SK-N-SH (cell line): ENCODE results near the gene TMTC4. TPM values are rescaled to one million over a fixed set of nuclear protein-coding genes. Genes with fewer than 3 reads are reported as not detected.
A peak's percentile ranks its signal among the peaks of the same experiment; 100 is the strongest.

Experiments used
- CTCF ChIA-PET: fragments of 300-600, 350-600 bp; formaldehyde crosslinking; extraction: SDS; loops from one replicate; lab custom pipeline; 2021; lab: Yijun Ruan, JAX
- POLR2A ChIA-PET: fragments of 350-600 bp; sonication (Branson Sonifier 250); formaldehyde crosslinking; extraction: SDS; loops from one replicate; lab custom pipeline; 2020; ENCODE audit warnings: antibody characterized with exemption, inconsistent platforms; lab: Yijun Ruan, JAX
- DNase-seq: peaks from one replicate; pipeline ENCODE4 v3.0.0; 2012
- H2AFZ ChIP-seq: fragments of 200-600 bp; sonication (generic); 2 replicates; pipeline ENCODE4 v1.8.1; 2016; ENCODE audit warnings: antibody characterized with exemption, mild to moderate bottlenecking, low read depth
- H3F3A ChIP-seq: fragments of 200-600 bp; sonication (generic); replicated peaks from 2 replicates; pipeline ENCODE3; 2016; ENCODE audit warnings: antibody characterized with exemption, mild to moderate bottlenecking; ENCODE audit not compliant: insufficient read depth
- H3K27ac ChIP-seq, 2 experiments: fragments of 200-500 bp in 1 of 2; fragments of 200-600 bp in 1 of 2; sonication (Bioruptor generic) in 1 of 2; sonication (generic), shearing (Covaris generic) in 1 of 2; 2 replicates each; pipeline versions ENCODE4 v1.5.1 to v1.6.1; 2014 to 2016; ENCODE audit warnings: low read depth in 2 of 2, inconsistent platforms in 1 of 2, low read length in 1 of 2, mild to moderate bottlenecking in 1 of 2, mixed read lengths in 1 of 2
- H3K27me3 ChIP-seq: fragments of 200-600 bp; sonication (generic), shearing (Covaris generic); 2 replicates; pipeline ENCODE4 v1.6.1; 2016; ENCODE audit warnings: mixed run types; ENCODE audit not compliant: insufficient read depth
- H3K36me3 ChIP-seq, 2 experiments: fragments of 200-500 bp in 1 of 2; fragments of 200-600 bp in 1 of 2; sonication (Bioruptor generic) in 1 of 2; sonication (generic) in 1 of 2; replicated peaks in 1 of 2; 2 replicates each; pipeline versions ENCODE3 to v1.5.1; 2014 to 2016; ENCODE audit warnings: low read length in 1 of 2, mild to moderate bottlenecking in 1 of 2; ENCODE audit not compliant: insufficient read depth in 2 of 2, control insufficient read depth in 1 of 2
- H3K4me1 ChIP-seq, 2 experiments: fragments of 200-500 bp in 1 of 2; fragments of 200-600 bp in 1 of 2; sonication (Bioruptor generic) in 1 of 2; sonication (generic), shearing (Covaris generic) in 1 of 2; 2 replicates each; pipeline versions ENCODE4 v1.5.1 to v1.6.1; 2014 to 2016; ENCODE audit warnings: low read depth in 1 of 2, low read length in 1 of 2, mixed run types in 1 of 2; ENCODE audit not compliant: insufficient read depth in 2 of 2, control insufficient read depth in 1 of 2
- H3K4me2 ChIP-seq: fragments of 200-600 bp; sonication (generic), shearing (Covaris generic); 2 replicates; pipeline ENCODE4 v1.6.1; 2017; ENCODE audit warnings: mixed run types
- H3K4me3 ChIP-seq, 2 experiments: fragments of 200-500 bp in 1 of 2; fragments of 200-600 bp in 1 of 2; sonication (Bioruptor generic) in 1 of 2; sonication (generic), shearing (Covaris generic) in 1 of 2; 2 replicates each; pipeline versions ENCODE4 v1.5.1 to v1.8.1; 2014 to 2016; ENCODE audit warnings: low read depth in 2 of 2, inconsistent platforms in 1 of 2, low read length in 1 of 2, mild to moderate bottlenecking in 1 of 2, mixed read lengths in 1 of 2, moderate library complexity in 1 of 2
- H3K79me2 ChIP-seq: fragments of 200-600 bp; sonication (generic); 2 replicates; pipeline ENCODE4 v1.8.1; 2017; ENCODE audit warnings: mild to moderate bottlenecking; ENCODE audit not compliant: insufficient read depth
- H3K9ac ChIP-seq: fragments of 200-600 bp; sonication (generic); 2 replicates; pipeline ENCODE4 v1.6.1; 2017; ENCODE audit warnings: mixed run types
- H3K9me2 ChIP-seq: fragments of 200-600 bp; sonication (generic); 2 replicates; pipeline ENCODE4 v1.6.1; 2017; ENCODE audit warnings: mixed run types
- H3K9me3 ChIP-seq: fragments of 200-600 bp; sonication (generic); 2 replicates; pipeline ENCODE4 v1.6.1; 2017; ENCODE audit warnings: mixed run types, mild to moderate bottlenecking, moderate library complexity
- H4K20me1 ChIP-seq: fragments of 200-600 bp; sonication (generic); 2 replicates; pipeline ENCODE4 v1.6.1; 2017; ENCODE audit warnings: mild to moderate bottlenecking, mixed run types; ENCODE audit not compliant: insufficient read depth
- CHD2 ChIP-seq: fragments of 150-350 bp; IDR thresholded peaks from 2 replicates; pipeline ENCODE4 v1.6.1; 2018; ENCODE audit warnings: low read length; ENCODE audit not compliant: partially characterized antibody
- ELF1 ChIP-seq: IDR thresholded peaks from 2 replicates; pipeline ENCODE4 v1.4.0; 2012
- EP300 ChIP-seq, 2 experiments: IDR thresholded peaks; 2 replicates each; pipeline versions ENCODE4 v1.4.0 to v1.6.1; 2012; ENCODE audit warnings: borderline replicate concordance in 1 of 2, low read depth in 1 of 2, low read length in 1 of 2
- EZH2phosphoT487 ChIP-seq: fragments of 200-600 bp; sonication (generic); IDR thresholded peaks from 2 replicates; pipeline ENCODE4 v1.6.1; 2017; ENCODE audit warnings: low read depth, mixed run types, mild to moderate bottlenecking, antibody characterized with exemption, moderate library complexity, borderline replicate concordance
- FOSL2 ChIP-seq: IDR thresholded peaks from 2 replicates; pipeline ENCODE4 v1.4.0; 2012; ENCODE audit warnings: low read depth, mild to moderate bottlenecking, moderate library complexity, borderline replicate concordance
- FOXM1 ChIP-seq: IDR thresholded peaks from 2 replicates; pipeline ENCODE4 v1.4.0; 2012; ENCODE audit warnings: low read depth, mild to moderate bottlenecking
- GATA2 ChIP-seq: sonication (generic); formaldehyde crosslinking; IDR thresholded peaks from 2 replicates; pipeline ENCODE4 v1.5.0; 2020; ENCODE audit warnings: mild to moderate bottlenecking, missing genetic modification reagents
- MEF2A ChIP-seq: IDR thresholded peaks from 2 replicates; pipeline ENCODE4 v1.4.0; 2012; ENCODE audit warnings: low read depth, borderline replicate concordance
- MXI1 ChIP-seq: IDR thresholded peaks from 2 replicates; pipeline ENCODE4 v1.6.1; 2012; ENCODE audit warnings: mild to moderate bottlenecking, low read depth, low read length, improper control_type of control experiment
- NFIC ChIP-seq: IDR thresholded peaks from 2 replicates; pipeline ENCODE4 v1.4.0; 2012; ENCODE audit warnings: borderline replicate concordance
- NRF1 ChIP-seq: IDR thresholded peaks from 2 replicates; pipeline ENCODE4 v1.6.1; 2012; ENCODE audit warnings: low read depth, mild to moderate bottlenecking, low read length
- POLR2AphosphoS5 ChIP-seq: IDR thresholded peaks from 2 replicates; pipeline ENCODE4 v1.6.1; 2012; ENCODE audit warnings: low read depth, low read length
- RFX5 ChIP-seq: IDR thresholded peaks from 2 replicates; pipeline ENCODE4 v1.6.1; 2012; ENCODE audit warnings: mild to moderate bottlenecking, improper control_type of control experiment, low read length
- YY1 ChIP-seq: IDR thresholded peaks from 2 replicates; pipeline ENCODE4 v1.4.0; 2012; ENCODE audit warnings: low read depth, mild to moderate bottlenecking
- WGBS: methylation state at CpG from one replicate; pipeline ENCODE4 v1.1.6; 2017; ENCODE audit warnings: low lambda C conversion rate; 5-methylcytosine and 5-hydroxymethylcytosine counted together
- polyA plus RNA-seq, 3 experiments: library from polyadenylated mRNA; depleted of rRNA; stranded (reverse); fragments of >200 nt; gene quantifications; 2 replicates each; pipeline ENCODE4 v1.2.3, GENCODE V29; 2012
- TF ChIP-seq, protein P1 (sequence below): fragments of 200-600 bp; sonication (generic); IDR thresholded peaks from 2 replicates; pipeline ENCODE4 v1.6.1; 2017; ENCODE audit warnings: antibody characterized with exemption, mild to moderate bottlenecking, moderate library complexity
- TF ChIP-seq, protein P2 (sequence below): IDR thresholded peaks from 2 replicates; pipeline ENCODE4 v1.4.0; 2012; ENCODE audit warnings: low read depth, borderline replicate concordance
- TF ChIP-seq, protein P3 (sequence below): IDR thresholded peaks from 2 replicates; pipeline ENCODE4; 2012
- TF ChIP-seq, protein P4 (sequence below): IDR thresholded peaks from 2 replicates; pipeline ENCODE4 v1.6.1; 2012; ENCODE audit warnings: mild to moderate bottlenecking, low read depth, low read length, moderate library complexity
- TF ChIP-seq, protein P5 (sequence below): IDR thresholded peaks from 2 replicates; pipeline ENCODE4 v1.4.0; 2012; ENCODE audit warnings: low read depth
- TF ChIP-seq, protein P6 (sequence below): fragments of 150-350 bp; IDR thresholded peaks from 2 replicates; pipeline ENCODE4 v1.6.1; 2016; ENCODE audit warnings: mild to moderate bottlenecking, low read depth, low read length
- TF ChIP-seq, protein P7 (sequence below): fragments of 150-350 bp; IDR thresholded peaks from 2 replicates; pipeline ENCODE4 v1.6.1; 2017; ENCODE audit warnings: antibody characterized with exemption, low read length, low read depth, borderline replicate concordance

The TMTC4 gene
- polyA plus RNA-seq, 1 of the 3 experiments (the other 2 are of a cell fraction), result 22.3 TPM

DNA sequence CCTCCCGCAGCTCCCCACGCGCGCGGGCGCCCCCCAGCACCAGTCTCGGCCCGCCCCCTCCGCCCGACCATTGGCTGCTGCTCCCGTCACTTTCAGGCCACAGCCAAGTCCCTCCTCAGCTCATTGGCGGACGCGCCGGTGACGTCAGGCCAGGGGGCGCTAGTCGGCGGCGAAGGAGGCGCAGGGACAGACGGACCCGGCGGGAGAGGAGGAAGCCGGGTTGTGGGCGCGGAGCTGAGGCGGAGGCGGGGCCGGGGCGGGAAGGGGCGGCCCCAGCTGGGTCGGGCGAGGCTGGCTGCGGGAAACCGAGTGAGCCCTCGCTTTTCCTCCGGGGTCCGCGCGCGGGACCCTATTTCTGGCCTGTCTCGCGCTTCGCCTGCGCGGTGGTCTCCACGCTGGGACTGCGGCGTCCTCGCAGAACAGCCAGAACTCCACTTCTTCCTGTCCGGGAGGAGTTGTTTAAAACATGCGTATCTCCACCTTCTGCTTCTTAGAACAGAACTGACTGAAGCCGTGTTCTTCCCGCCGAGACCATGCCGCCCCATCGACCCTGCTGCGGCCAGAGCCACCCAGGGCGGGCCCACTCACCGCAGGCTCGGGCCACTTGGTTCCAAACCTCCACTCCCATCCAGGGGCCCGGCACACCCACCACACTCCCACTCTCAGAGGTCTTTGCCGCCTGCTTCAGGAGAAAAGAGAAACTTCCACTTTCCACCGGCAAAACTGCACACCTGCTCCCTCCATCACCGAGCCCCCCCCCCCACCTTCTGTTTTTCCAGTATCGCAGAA, 471 bp upstream of the TMTC4 start:
- H3K4me3 ChIP-seq, result peak overlapping the region; percentile 88 to 89
- H3K27me3 ChIP-seq, result 0 out of 2 replicates have a peak, but pooled peaks cover 6% of the 10 kb centered on the region
- H3K9ac ChIP-seq, result peak overlapping the region; percentile 71
- peak overlapping the region; percentile 22 to 87; a peak in 3 of 4 replicates for H3K27ac ChIP-seq
- peak overlapping the region; percentile 92 for H3K4me2 ChIP-seq
- no peaks in the 10 kb centered on the region for H3K36me3 ChIP-seq
- no peaks in the 10 kb centered on the region for H3K9me3 ChIP-seq
- 4% methylated on average over 16 of the region's 67 CpGs for WGBS
- H3K4me1 ChIP-seq, result peaks cover 9 to 15% of the 10 kb centered on the region in 2 experiments; a peak in 3 of 4 replicates
- H3F3A ChIP-seq, result no peaks in the 10 kb centered on the region
- ChIA-PET CTCF (interaction anchor here (1.0 to 1.1 kb wide), 3 partner anchors 17 to 103 kb away, joined by 4 read pairs; no protein-coding TSS in a partner anchor), POLR2A (interaction anchor here (0.7 kb wide), 1 partner anchor 36 kb away, joined by 3 read pairs; no protein-coding TSS in a partner anchor)
- H4K20me1 ChIP-seq, result no peaks in the 10 kb centered on the region; the same call in 1 of the 2 replicates
- DNase-seq, result peak; percentile 99
- peaks cover 35% of the 10 kb centered on the region; the same call in 1 of the 2 replicates for H3K79me2 ChIP-seq
- no peaks in the 10 kb centered on the region for H3K9me2 ChIP-seq
- H2AFZ ChIP-seq, result peak overlapping the region; percentile 96
- TF ChIP-seq MEF2A, result no peak
- TF ChIP-seq, protein P1, sequence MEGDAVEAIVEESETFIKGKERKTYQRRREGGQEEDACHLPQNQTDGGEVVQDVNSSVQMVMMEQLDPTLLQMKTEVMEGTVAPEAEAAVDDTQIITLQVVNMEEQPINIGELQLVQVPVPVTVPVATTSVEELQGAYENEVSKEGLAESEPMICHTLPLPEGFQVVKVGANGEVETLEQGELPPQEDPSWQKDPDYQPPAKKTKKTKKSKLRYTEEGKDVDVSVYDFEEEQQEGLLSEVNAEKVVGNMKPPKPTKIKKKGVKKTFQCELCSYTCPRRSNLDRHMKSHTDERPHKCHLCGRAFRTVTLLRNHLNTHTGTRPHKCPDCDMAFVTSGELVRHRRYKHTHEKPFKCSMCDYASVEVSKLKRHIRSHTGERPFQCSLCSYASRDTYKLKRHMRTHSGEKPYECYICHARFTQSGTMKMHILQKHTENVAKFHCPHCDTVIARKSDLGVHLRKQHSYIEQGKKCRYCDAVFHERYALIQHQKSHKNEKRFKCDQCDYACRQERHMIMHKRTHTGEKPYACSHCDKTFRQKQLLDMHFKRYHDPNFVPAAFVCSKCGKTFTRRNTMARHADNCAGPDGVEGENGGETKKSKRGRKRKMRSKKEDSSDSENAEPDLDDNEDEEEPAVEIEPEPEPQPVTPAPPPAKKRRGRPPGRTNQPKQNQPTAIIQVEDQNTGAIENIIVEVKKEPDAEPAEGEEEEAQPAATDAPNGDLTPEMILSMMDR, result peak; percentile 30; the same call in 1 of the 2 replicates
- no peak for TF ChIP-seq FOXM1
- TF ChIP-seq, protein P2, sequence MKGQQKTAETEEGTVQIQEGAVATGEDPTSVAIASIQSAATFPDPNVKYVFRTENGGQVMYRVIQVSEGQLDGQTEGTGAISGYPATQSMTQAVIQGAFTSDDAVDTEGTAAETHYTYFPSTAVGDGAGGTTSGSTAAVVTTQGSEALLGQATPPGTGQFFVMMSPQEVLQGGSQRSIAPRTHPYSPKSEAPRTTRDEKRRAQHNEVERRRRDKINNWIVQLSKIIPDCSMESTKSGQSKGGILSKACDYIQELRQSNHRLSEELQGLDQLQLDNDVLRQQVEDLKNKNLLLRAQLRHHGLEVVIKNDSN, result no peak
- TF ChIP-seq, protein P3, sequence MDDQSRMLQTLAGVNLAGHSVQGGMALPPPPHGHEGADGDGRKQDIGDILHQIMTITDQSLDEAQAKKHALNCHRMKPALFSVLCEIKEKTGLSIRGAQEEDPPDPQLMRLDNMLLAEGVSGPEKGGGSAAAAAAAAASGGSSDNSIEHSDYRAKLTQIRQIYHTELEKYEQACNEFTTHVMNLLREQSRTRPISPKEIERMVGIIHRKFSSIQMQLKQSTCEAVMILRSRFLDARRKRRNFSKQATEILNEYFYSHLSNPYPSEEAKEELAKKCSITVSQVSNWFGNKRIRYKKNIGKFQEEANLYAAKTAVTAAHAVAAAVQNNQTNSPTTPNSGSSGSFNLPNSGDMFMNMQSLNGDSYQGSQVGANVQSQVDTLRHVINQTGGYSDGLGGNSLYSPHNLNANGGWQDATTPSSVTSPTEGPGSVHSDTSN, result peak; percentile 99
- TF ChIP-seq, protein P4, sequence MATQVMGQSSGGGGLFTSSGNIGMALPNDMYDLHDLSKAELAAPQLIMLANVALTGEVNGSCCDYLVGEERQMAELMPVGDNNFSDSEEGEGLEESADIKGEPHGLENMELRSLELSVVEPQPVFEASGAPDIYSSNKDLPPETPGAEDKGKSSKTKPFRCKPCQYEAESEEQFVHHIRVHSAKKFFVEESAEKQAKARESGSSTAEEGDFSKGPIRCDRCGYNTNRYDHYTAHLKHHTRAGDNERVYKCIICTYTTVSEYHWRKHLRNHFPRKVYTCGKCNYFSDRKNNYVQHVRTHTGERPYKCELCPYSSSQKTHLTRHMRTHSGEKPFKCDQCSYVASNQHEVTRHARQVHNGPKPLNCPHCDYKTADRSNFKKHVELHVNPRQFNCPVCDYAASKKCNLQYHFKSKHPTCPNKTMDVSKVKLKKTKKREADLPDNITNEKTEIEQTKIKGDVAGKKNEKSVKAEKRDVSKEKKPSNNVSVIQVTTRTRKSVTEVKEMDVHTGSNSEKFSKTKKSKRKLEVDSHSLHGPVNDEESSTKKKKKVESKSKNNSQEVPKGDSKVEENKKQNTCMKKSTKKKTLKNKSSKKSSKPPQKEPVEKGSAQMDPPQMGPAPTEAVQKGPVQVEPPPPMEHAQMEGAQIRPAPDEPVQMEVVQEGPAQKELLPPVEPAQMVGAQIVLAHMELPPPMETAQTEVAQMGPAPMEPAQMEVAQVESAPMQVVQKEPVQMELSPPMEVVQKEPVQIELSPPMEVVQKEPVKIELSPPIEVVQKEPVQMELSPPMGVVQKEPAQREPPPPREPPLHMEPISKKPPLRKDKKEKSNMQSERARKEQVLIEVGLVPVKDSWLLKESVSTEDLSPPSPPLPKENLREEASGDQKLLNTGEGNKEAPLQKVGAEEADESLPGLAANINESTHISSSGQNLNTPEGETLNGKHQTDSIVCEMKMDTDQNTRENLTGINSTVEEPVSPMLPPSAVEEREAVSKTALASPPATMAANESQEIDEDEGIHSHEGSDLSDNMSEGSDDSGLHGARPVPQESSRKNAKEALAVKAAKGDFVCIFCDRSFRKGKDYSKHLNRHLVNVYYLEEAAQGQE, result 0 out of 2 replicates have a peak, but pooled peaks have one; percentile 10
- TF ChIP-seq CHD2, result peak; percentile 66
- no peak for TF ChIP-seq GATA2 (CRISPR knock-in tag)
- no peak for TF ChIP-seq EZH2phosphoT487
- TF ChIP-seq FOSL2, result no peak
- TF ChIP-seq EP300 (IDR thresholded peaks at IDR 0.05; ENCODE audit: borderline replicate concordance in 1 of 2, low read depth in 1 of 2, low read length in 1 of 2), result no peak
- TF ChIP-seq MXI1, result no peak; the same call in 1 of the 2 replicates
- TF ChIP-seq NFIC, result no peak
- peak; percentile 43; the same call in 1 of the 2 replicates for TF ChIP-seq POLR2AphosphoS5
- TF ChIP-seq, protein P5, sequence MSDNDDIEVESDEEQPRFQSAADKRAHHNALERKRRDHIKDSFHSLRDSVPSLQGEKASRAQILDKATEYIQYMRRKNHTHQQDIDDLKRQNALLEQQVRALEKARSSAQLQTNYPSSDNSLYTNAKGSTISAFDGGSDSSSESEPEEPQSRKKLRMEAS, result no peak; the same call in 1 of the 2 replicates
- TF ChIP-seq ELF1, result peak; percentile 49
- TF ChIP-seq, protein P6, sequence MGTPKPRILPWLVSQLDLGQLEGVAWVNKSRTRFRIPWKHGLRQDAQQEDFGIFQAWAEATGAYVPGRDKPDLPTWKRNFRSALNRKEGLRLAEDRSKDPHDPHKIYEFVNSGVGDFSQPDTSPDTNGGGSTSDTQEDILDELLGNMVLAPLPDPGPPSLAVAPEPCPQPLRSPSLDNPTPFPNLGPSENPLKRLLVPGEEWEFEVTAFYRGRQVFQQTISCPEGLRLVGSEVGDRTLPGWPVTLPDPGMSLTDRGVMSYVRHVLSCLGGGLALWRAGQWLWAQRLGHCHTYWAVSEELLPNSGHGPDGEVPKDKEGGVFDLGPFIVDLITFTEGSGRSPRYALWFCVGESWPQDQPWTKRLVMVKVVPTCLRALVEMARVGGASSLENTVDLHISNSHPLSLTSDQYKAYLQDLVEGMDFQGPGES, result peak; percentile 80
- TF ChIP-seq NRF1, result 0 out of 2 replicates have a peak, but pooled peaks have one; percentile 18
- TF ChIP-seq, protein P7, sequence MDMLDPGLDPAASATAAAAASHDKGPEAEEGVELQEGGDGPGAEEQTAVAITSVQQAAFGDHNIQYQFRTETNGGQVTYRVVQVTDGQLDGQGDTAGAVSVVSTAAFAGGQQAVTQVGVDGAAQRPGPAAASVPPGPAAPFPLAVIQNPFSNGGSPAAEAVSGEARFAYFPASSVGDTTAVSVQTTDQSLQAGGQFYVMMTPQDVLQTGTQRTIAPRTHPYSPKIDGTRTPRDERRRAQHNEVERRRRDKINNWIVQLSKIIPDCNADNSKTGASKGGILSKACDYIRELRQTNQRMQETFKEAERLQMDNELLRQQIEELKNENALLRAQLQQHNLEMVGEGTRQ, result no peak
- peak; percentile 66 for TF ChIP-seq RFX5
- no peak for TF ChIP-seq YY1
